Caco-2 (cell line): Measurements from ENCODE around the gene HORMAD2. TPM values are rescaled to one million over a fixed set of nuclear protein-coding genes. Genes with fewer than 3 reads are reported as not detected.

ENCODE experiments used
- BruUV-seq: library from RNA; stranded (reverse); fragments of 400-500 nt; replicated peaks from 2 replicates; lab custom pipeline; 2021; lab: Mats Ljungman, UMichigan
- CTCF ChIA-PET: fragments of 300-600 bp; sonication (Branson Sonifier 250); formaldehyde crosslinking; loops from one replicate; lab custom pipeline; 2022; ENCODE audit warnings: antibody characterized with exemption; lab: Charles Lee
- POLR2A ChIA-PET: fragments of 300-600 bp; sonication (Branson Sonifier 250); formaldehyde crosslinking; loops from one replicate; lab custom pipeline; 2022; ENCODE audit warnings: antibody characterized with exemption; lab: Charles Lee
- DNase-seq, 2 experiments: peaks; one replicate each; pipeline versions ENCODE4 v3.0.0 to v3.0.0-alpha.2; 2020 to 2022
- H3K27me3 ChIP-seq: replicated peaks from 2 replicates; pipeline ENCODE4 v1.6.0; 2011; ENCODE audit warnings: low read length; ENCODE audit not compliant: control insufficient read depth, insufficient read depth
- H3K36me3 ChIP-seq: 2 replicates; pipeline ENCODE4 v1.5.1; 2011; ENCODE audit warnings: low read length; ENCODE audit not compliant: control insufficient read depth, insufficient read depth
- H3K4me1 ChIP-seq: fragments of 250-450 bp; sonication (Bioruptor Pico); 2 replicates; pipeline ENCODE4 v1.5.1; 2020; ENCODE audit warnings: mild to moderate bottlenecking
- H3K4me3 ChIP-seq: 2 replicates; pipeline ENCODE4 v1.5.1; 2011; ENCODE audit warnings: low read depth, mild to moderate bottlenecking, control low read depth, low read length
- H3K9me3 ChIP-seq: fragments of 250-450 bp; sonication (Bioruptor Pico); 2 replicates; pipeline ENCODE4 v1.5.1; 2020; ENCODE audit warnings: mild to moderate bottlenecking, moderate library complexity
- H3K27ac Mint-ChIP-seq: one replicate; pipeline ENCODE4 v1.8.0; 2022; ENCODE audit warnings: mixed read lengths; ENCODE audit not compliant: unreplicated experiment
- H3K27me3 Mint-ChIP-seq: one replicate; pipeline ENCODE4 v1.8.0; 2022; ENCODE audit warnings: mixed read lengths; ENCODE audit not compliant: insufficient read depth, unreplicated experiment
- H3K36me3 Mint-ChIP-seq: one replicate; pipeline ENCODE4 v1.8.0; 2022; ENCODE audit warnings: mild to moderate bottlenecking, mixed read lengths; ENCODE audit not compliant: insufficient read depth, unreplicated experiment
- H3K4me1 Mint-ChIP-seq: one replicate; pipeline ENCODE4 v1.8.0; 2022; ENCODE audit warnings: low read depth, mixed read lengths; ENCODE audit not compliant: unreplicated experiment
- H3K4me3 Mint-ChIP-seq: one replicate; pipeline ENCODE4 v1.8.0; 2022; ENCODE audit warnings: mild to moderate bottlenecking, moderate library complexity, mixed read lengths; ENCODE audit not compliant: unreplicated experiment
- H3K9me3 Mint-ChIP-seq: one replicate; pipeline ENCODE4 v1.8.0; 2022; ENCODE audit warnings: mixed read lengths; ENCODE audit not compliant: unreplicated experiment
- CTCF ChIP-seq, 2 experiments: fragments of 200-600 bp in 1 of 2; IDR thresholded peaks; 1 replicate in 1 of 2; 2 replicates in 1 of 2; pipeline versions ENCODE4 v1.5.1 to v1.8.0; 2011 to 2022; ENCODE audit warnings: antibody characterized with exemption in 1 of 2, control low read depth in 1 of 2, inconsistent platforms in 1 of 2, low read depth in 1 of 2, low read length in 1 of 2, mild to moderate bottlenecking in 1 of 2, moderate library complexity in 1 of 2; ENCODE audit not compliant: insufficient read depth in 1 of 2, severe bottlenecking in 1 of 2, unreplicated experiment in 1 of 2
- intact Hi-C: fragments of 100-400 bp; cut with micrococcal nuclease; formaldehyde crosslinking; loops from one replicate; pipeline ENCODE4 v1.10.0; 2022; ENCODE audit not compliant: unreplicated experiment
- total RNA-seq: library from RNA; stranded (reverse); gene quantifications from 2 replicates; pipeline ENCODE4 v1.2.3, GENCODE V29; 2022

The HORMAD2 gene
- total RNA-seq, 1 experiment from 2014 or later: 3.1 TPM

- no peak for DNase-seq
- Histone ChIP-seq H3K9me3 (no peaks in the 10 kb centered on the region), H3K36me3 (no peaks in the 10 kb centered on the region), H3K27me3 (no peaks in the 10 kb centered on the region), H3K4me1 (peaks cover 9% of the 10 kb centered on the region; the same call in 1 of the 2 replicates), H3K4me3 (no peak overlapping the region)
- no peak overlapping the region for H3K4me3 Mint-ChIP-seq
- TF ChIP-seq CTCF (IDR thresholded peaks at IDR 0.05; ENCODE audit: insufficient read depth in 1 of 2, low read depth in 1 of 2, low read length in 1 of 2, severe bottlenecking in 1 of 2, unreplicated experiment in 1 of 2): no peak
- H3K27ac Mint-ChIP-seq: no peak overlapping the region
- H3K4me1 Mint-ChIP-seq: peaks cover 19% of the 10 kb centered on the region
- no TSS peak for BruUV-seq
- ChIA-PET CTCF (no interaction called here), POLR2A (no interaction called here)
- no peaks in the 10 kb centered on the region for H3K27me3 Mint-ChIP-seq
- no peaks in the 10 kb centered on the region for H3K9me3 Mint-ChIP-seq
- intact Hi-C loops: no loop called here
- no peaks in the 10 kb centered on the region for H3K36me3 Mint-ChIP-seq
Observed at GRCh38 chr22:30226192-30226832, 146.0 kb downstream of the HORMAD2 start.

Other genes with a start within 250 kb of the HORMAD2 start
- 61.4 and 68.8 TPM in 2 replicates for gene ASCC2, start 242.2 kb upstream of the HORMAD2 start, total RNA-seq
- gene MTMR3, start 197.3 kb upstream of the HORMAD2 start, total RNA-seq: 27.3 and 30.2 TPM in 2 replicates
- gene LIF, start 166.3 kb downstream of the HORMAD2 start, total RNA-seq: 8.0 and 9.7 TPM in 2 replicates
- gene OSM, start 186.4 kb downstream of the HORMAD2 start, total RNA-seq: not detected in 2 replicates
- gene CASTOR1, start 209.0 kb downstream of the HORMAD2 start, total RNA-seq: 6.3 and 7.4 TPM in 2 replicates
- 11.1 and 12.2 TPM in 2 replicates for gene TBC1D10A, start 246.5 kb downstream of the HORMAD2 start, total RNA-seq